NCI-H146 (cell line): Measurements from ENCODE around the gene AQR.
"Not testable (repeated sequence)": the region's sequence is repeated elsewhere in the genome, so short reads cannot be mapped to it uniquely, and the experiment has no call there.

ENCODE experiments used
- DNase-seq: peaks from one replicate; lab custom pipeline; 2025; lab: John Stamatoyannopoulos, UW

AQR gene

GRCh38 chr15:34813446-34814190 lies 155.9 kb downstream of the AQR start:
- no peak for DNase-seq

GRCh38 chr15:34812868-34813365 lies 156.6 kb downstream of the AQR start:
- not testable (repeated sequence) for DNase-seq

GRCh38 chr15:34812369-34812768 lies 157.2 kb downstream of the AQR start:
- DNase-seq, result no peak

- no peak for DNase-seq
Observed at GRCh38 chr15:34810443-34811129, 159.0 kb downstream of the AQR start.

GRCh38 chr15:34809186-34809585 lies 160.4 kb downstream of the AQR start:
- DNase-seq, result no peak

- no peak for DNase-seq
Observed at GRCh38 chr15:34808016-34808415, 161.5 kb downstream of the AQR start.

GRCh38 chr15:34807241-34807640 lies 162.3 kb downstream of the AQR start:
- not testable (repeated sequence) for DNase-seq

GRCh38 chr15:34804776-34805175 lies 164.8 kb downstream of the AQR start:
- no peak for DNase-seq

- DNase-seq, result no peak
Observed at GRCh38 chr15:34804113-34804512, 165.4 kb downstream of the AQR start.

GRCh38 chr15:34802803-34803750 lies 166.5 kb downstream of the AQR start:
- no peak for DNase-seq

- DNase-seq, result no peak
Observed at GRCh38 chr15:34802371-34802770, 167.2 kb downstream of the AQR start.
